Pancreas (tissue), 10 donors: ENCODE data around the gene ALS2. TPM values are rescaled to one million over a fixed set of nuclear protein-coding genes. Genes with fewer than 3 reads are reported as not detected.

Experiments
- ATAC-seq, 4 donors: fragments of 200-7000 bp; cut with Tn5 transposase; one replicate each; pipeline versions ENCODE4 v1.8.0 to v1.9.1; 2020; ENCODE audit warnings: mild to moderate bottlenecking in 4 of 4, moderate library complexity in 4 of 4
- DNase-seq, 6 donors: peaks; one replicate each; pipeline ENCODE4 v3.0.0-alpha.2; 2020
- FAIRE-seq: peaks from 2 replicates; lab custom pipeline; 2012; peaks lifted over from hg19 to GRCh38; lab: Jason Lieb, UNC
- H3K27ac ChIP-seq, 4 donors: fragments of 200-600 bp; sonication (generic); 1 replicate in 3 of 4; 2 replicates in 1 of 4; pipeline versions ENCODE4 v1.5.0 to v1.8.0; 2020
- H3K27me3 ChIP-seq, 4 donors: fragments of 200-600 bp; one replicate each; pipeline ENCODE4 v1.8.0; 2021
- H3K36me3 ChIP-seq, 3 donors: fragments of 200-600 bp; sonication (generic) in 1 of 3; one replicate each; pipeline versions ENCODE4 v1.5.0 to v1.8.0; 2020 to 2021
- H3K4me1 ChIP-seq, 3 donors: fragments of 200-600 bp; one replicate each; pipeline ENCODE4 v1.8.0; 2021
- H3K4me3 ChIP-seq, 4 donors: fragments of 200-600 bp; sonication (generic) in 2 of 4; one replicate each; pipeline versions ENCODE4 v1.5.0 to v1.8.0; 2020 to 2021
- H3K9me3 ChIP-seq, 4 donors: fragments of 200-600 bp; one replicate each; pipeline ENCODE4 v1.8.0; 2021
- WGBS, 2 donors: extraction: QIAGEN DNeasy Blood & Tissue Kit; methylation state at CpG; one replicate each; pipeline ENCODE4 v1.1.7; 2013; 5-methylcytosine and 5-hydroxymethylcytosine counted together
- intact Hi-C, 3 donors: fragments of 100-400 bp; cut with DNase I; formaldehyde crosslinking; loops; one replicate each; pipeline versions ENCODE4 v1.11.1 to v1.14.2; 2022
- polyA plus RNA-seq, 2 donors: library from polyadenylated mRNA; stranded (reverse); fragments of 200-250 nt; gene quantifications; one replicate each; pipeline ENCODE4 v1.2.3, GENCODE V29; 2013
- total RNA-seq, 6 donors: library from RNA; stranded (reverse); fragmentation: NEBNext Ultra II Directional in 4 of 6; extraction: Animal tissue kit (Norgen Biotek cat#: 25700) in 4 of 6; gene quantifications; one replicate each; pipeline versions ENCODE4 v1.2.1 to v1.2.4, GENCODE V29; 2021 to 2023
- TF ChIP-seq, protein P1 (sequence below), 4 donors: fragments of 200-600 bp; sonication (generic) in 3 of 4; IDR thresholded peaks; one replicate each; pipeline versions ENCODE4 v1.5.0 to v1.8.0; 2021; ENCODE audit warnings: antibody characterized with exemption in 4 of 4
- donor health status: healthy with polysubstance abuse.
- donor health status: DM: no; HTN: no; CAD: no; lungs with moderate emphysema.
- donor health status: DM: no; HTN: no; CAD: no.
- donor health status: control.
- donor health status: control.
- donor health status: Bipolar disorder and iron deficiency.
- donor health status: DM: yes; HTN: yes; CAD: no.
- donor health status: DM: no; HTN: no; CAD: no.
- donor health status: DM: no; HTN: no; CAD: no.
- donor health status: DM: yes; HTN: yes; CAD: no.

Gene ALS2
- total and polyA plus RNA-seq, 8 donors = 4.8 to 12.9 (median 6.9) TPM

DNA sequence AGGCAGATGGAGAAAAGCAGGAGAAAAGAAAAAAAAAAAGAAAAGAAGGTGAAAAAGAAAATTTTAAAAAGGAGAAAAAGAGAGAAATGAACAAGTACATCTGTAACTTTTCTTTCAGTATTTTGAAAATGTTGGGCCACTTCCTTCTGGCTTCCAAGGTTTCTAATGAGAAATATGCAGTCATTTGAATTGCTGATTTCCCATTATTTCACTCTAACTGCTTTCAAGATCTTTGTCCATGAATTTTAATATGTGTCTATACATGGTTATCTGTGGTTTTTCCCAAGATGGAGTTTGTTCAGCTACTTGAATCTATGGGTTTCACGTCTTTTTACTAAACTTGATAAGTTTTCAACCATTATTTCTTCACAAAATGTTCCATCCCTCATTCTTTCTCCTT lies 68.0 kb downstream of the ALS2 start:
- WGBS, 2 donors = 98 to 100% methylated on average over 1 of the region's 1 CpG
- H3K4me3 ChIP-seq = no peak overlapping the region
- ATAC-seq (no peak), DNase-seq (no peak), FAIRE-seq (no peak)
- no peaks in the 10 kb centered on the region for H3K36me3 ChIP-seq
- no peak overlapping the region for H3K27ac ChIP-seq
- H3K9me3 ChIP-seq = no peaks in the 10 kb centered on the region
- TF ChIP-seq, protein P1, sequence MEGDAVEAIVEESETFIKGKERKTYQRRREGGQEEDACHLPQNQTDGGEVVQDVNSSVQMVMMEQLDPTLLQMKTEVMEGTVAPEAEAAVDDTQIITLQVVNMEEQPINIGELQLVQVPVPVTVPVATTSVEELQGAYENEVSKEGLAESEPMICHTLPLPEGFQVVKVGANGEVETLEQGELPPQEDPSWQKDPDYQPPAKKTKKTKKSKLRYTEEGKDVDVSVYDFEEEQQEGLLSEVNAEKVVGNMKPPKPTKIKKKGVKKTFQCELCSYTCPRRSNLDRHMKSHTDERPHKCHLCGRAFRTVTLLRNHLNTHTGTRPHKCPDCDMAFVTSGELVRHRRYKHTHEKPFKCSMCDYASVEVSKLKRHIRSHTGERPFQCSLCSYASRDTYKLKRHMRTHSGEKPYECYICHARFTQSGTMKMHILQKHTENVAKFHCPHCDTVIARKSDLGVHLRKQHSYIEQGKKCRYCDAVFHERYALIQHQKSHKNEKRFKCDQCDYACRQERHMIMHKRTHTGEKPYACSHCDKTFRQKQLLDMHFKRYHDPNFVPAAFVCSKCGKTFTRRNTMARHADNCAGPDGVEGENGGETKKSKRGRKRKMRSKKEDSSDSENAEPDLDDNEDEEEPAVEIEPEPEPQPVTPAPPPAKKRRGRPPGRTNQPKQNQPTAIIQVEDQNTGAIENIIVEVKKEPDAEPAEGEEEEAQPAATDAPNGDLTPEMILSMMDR (IDR thresholded peaks at IDR 0.05) = no peak
- no peaks in the 10 kb centered on the region for H3K27me3 ChIP-seq
- intact Hi-C loops = no loop called here
- H3K4me1 ChIP-seq = peaks cover 0 to 11% (median 11%) of the 10 kb centered on the region in 3 donors

DNA sequence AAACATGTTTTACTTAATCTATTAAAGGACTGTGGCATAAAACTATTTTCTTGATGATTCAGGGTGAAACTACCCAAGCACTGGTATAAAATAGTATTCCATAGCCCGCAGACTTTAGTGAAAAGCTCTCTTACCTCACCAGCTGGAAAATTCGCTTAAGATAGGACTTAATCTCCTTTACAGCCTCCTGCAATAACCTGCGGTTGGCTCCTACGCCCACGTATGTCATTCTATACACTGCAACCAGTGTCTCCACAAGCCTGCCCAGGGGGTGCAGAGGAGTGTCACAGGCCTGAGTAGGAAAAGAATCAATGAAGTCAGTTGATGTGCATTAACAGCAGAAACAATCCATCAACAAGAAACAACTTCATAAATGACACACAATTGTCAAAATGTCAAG lies 71.0 kb downstream of the ALS2 start:
- ATAC-seq = no peak
- 91 to 94% methylated on average over 5 of the region's 5 CpGs for WGBS, 2 donors
- Histone ChIP-seq H3K27me3 (no peaks in the 10 kb centered on the region), H3K27ac (no peak overlapping the region), H3K9me3 (no peaks in the 10 kb centered on the region), H3K36me3 (peaks cover 0 to 6% (median 4%) of the 10 kb centered on the region in 3 donors), H3K4me1 (no peaks in the 10 kb centered on the region), H3K4me3 (no peak overlapping the region)
- intact Hi-C loops = no loop called here
- no peak for DNase-seq
- FAIRE-seq = no peak
- TF ChIP-seq, protein P1 (IDR thresholded peaks at IDR 0.05) = no peak

DNA sequence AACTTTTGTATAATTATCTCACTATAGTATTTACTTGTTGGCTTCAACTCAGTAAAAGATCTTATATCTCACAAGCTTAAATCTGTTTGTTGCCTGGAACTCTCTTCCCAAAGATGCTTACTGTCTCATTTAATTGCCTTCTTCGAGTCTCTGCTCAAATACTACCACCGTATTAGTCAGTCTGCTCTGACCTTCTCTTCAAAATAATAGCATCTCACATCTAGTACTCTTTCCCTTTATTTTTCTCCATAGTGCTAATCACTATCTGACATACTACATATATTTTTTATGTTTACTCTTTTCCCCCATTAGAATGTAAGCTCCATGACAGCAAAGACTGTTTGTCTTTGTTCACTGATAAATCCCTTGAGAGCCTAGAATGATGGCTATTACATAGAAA lies 71.7 kb downstream of the ALS2 start:
- 69 to 79% methylated on average over 2 of the region's 2 CpGs for WGBS, 2 donors
- TF ChIP-seq, protein P1 (IDR thresholded peaks at IDR 0.05) = no peak
- no peaks in the 10 kb centered on the region for H3K9me3 ChIP-seq
- DNase-seq = no peak
- H3K27ac ChIP-seq = no peak overlapping the region
- no peak overlapping the region for H3K4me3 ChIP-seq
- ATAC-seq = no peak
- no peaks in the 10 kb centered on the region for H3K4me1 ChIP-seq
- intact Hi-C loops = no loop called here
- peaks cover 0 to 9% (median 4%) of the 10 kb centered on the region in 3 donors for H3K36me3 ChIP-seq
- FAIRE-seq = no peak
- H3K27me3 ChIP-seq = no peaks in the 10 kb centered on the region

DNA sequence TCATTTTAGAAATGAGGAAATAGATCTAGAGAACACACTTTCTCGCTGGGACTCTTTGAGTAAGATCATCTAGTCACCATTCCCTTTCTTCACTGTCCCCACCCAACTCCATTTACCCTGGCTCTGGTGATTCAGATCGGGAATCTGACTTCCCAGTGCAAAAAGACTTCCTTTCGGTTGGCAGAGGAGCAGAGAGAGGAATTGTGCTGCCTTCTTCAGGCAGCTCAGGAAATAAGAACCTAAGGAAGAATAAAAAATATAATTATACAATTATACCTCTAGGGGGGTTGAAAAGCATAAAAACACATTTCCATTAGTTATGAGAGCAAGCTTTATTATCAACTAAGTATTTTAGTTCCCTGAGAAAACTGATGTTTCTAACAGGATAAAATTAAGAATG lies 73.0 kb downstream of the ALS2 start:
- FAIRE-seq (no peak), ATAC-seq (no peak), DNase-seq (no peak)
- TF ChIP-seq, protein P1 (IDR thresholded peaks at IDR 0.05) = no peak
- Histone ChIP-seq H3K27ac (no peak overlapping the region), H3K4me3 (no peak overlapping the region), H3K36me3 (peaks cover 0 to 21% (median 4%) of the 10 kb centered on the region in 3 donors), H3K4me1 (no peaks in the 10 kb centered on the region), H3K27me3 (no peaks in the 10 kb centered on the region), H3K9me3 (no peaks in the 10 kb centered on the region)
- 89 to 90% methylated on average over 3 of the region's 3 CpGs for WGBS, 2 donors
- intact Hi-C loops = no loop called here

DNA sequence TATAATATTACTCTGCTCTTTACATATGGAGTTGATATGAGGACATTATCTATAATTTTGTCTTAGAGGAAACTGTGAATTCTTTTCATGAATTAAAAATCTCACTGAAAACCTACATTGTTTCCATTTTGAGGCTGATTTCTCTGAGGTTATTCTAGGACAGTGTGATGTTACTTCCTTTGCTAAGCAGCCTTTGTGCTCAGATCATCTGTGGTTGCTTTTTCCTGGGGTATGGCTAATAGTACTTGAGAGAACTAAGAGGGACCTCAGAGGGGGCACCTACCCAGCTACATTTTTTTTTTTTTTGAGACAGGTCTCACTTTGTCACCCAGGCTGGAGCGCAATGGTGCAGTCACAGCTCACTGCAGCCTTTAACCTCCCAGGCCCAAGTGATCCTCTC lies 73.6 kb downstream of the ALS2 start:
- 94 to 100% methylated on average over 1 of the region's 1 CpG for WGBS, 2 donors
- FAIRE-seq (no peak), ATAC-seq (no peak), DNase-seq (no peak)
- H3K4me3 ChIP-seq = no peak overlapping the region
- H3K27me3 ChIP-seq = no peaks in the 10 kb centered on the region
- TF ChIP-seq, protein P1 (IDR thresholded peaks at IDR 0.05) = no peak
- intact Hi-C loops = no loop called here
- H3K36me3 ChIP-seq = peaks cover 0 to 24% (median 4%) of the 10 kb centered on the region in 3 donors
- no peaks in the 10 kb centered on the region for H3K9me3 ChIP-seq
- H3K27ac ChIP-seq = no peak overlapping the region
- no peaks in the 10 kb centered on the region for H3K4me1 ChIP-seq
